GM21723 (cell line): ENCODE results near the gene PDGFRB.

Experiments used
- ATAC-seq: cut with Tn5 transposase; IDR thresholded peaks from one replicate; pipeline ENCODE4 v1.9.1; 2021; ENCODE audit warnings: mild to moderate bottlenecking, moderate library complexity; ENCODE audit not compliant: unreplicated experiment

Gene PDGFRB

DNA sequence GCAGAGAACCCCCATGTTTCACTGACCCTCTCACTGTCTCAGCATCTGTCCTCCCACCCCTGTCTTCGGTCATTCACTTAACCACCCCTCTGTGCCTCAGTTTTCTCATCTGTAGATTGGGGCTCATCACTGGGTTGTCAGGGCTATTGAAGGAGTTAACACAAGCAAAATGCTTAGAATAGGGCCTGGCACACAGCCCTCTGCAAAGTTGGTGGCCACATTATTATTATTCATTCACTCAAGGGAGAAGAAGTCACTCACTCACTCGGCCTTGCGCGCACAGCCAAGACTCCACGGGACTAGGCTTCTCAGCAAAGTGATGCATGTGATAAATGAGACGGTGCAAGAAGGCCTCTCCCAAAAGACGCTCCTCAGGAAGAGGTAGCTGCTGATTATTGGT is 8.0 kb downstream of the PDGFRB start:
- no peak for ATAC-seq

DNA sequence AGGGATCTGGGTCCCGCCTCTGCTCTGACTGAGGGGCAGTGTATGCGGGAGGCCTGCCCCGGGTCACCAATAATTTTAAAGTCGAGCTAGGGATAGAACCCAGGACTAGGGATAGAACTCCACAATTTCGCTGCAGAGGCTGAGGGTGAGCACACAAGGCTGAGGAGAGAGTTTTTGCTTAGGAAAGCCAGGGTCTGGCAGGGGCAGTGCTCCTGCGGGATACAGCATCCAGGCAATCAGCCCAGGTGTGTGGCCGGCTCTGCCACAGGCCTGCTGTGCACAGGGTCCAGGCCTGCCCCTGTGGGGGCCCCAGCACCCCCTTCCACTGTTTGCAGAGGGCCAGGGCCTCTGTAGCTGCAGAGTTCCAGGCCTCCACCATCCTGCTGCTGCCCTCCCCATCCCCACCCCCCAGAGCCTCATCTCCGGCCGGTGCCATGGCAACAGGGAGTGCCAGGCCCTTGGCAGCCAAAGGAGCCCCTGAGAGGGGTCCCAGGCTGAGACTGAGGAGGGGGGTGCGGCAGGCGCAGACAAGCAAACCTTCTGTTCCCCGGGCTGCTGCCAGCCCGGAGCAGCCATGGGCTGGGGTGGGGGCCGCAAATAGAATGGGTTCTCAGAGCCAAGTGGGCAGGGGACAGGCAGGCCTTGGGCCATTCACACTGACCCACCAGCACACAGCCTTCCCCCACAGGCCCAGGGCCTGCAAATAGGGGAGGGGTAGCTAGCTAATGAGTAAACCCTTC is 8.6 kb downstream of the PDGFRB start:
- ATAC-seq: no peak

DNA sequence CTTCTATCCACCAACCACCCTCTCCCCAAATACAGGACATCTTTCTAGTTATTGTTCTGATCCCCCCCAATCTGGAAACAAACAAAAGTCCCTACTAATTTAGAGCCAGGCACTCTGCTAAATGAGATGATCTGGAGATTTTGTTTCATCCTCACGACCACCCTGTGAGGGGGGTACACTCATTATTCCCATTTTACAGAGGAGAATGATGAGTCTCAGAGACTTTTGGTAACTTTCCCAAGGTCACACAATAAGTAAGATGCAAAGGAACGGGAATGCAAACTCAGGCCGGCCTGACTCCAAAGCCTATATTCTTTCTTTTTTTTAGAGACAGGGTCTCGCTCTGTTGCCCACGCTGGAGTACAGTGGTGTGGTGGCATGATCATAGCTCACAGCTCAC is 9.4 kb downstream of the PDGFRB start:
- ATAC-seq: no peak

DNA sequence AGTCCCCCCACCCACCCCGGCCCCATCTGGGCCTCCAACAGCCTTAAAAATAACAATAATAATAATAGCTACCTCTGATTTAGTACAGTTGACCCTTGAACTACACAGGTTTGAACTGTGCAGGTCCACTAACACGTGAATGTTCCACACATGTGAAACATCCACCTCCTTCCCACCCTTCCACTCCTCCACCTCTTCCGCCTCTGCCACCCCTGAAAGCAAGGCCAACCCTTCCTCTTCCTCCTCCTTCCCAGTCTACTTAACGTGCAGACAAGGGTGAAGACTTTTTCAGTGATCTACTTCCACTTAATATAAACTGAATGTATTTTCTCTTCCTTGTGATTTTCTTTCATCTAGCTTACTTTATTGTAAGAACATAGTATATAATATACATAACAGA is 10.8 kb downstream of the PDGFRB start:
- no peak for ATAC-seq

DNA sequence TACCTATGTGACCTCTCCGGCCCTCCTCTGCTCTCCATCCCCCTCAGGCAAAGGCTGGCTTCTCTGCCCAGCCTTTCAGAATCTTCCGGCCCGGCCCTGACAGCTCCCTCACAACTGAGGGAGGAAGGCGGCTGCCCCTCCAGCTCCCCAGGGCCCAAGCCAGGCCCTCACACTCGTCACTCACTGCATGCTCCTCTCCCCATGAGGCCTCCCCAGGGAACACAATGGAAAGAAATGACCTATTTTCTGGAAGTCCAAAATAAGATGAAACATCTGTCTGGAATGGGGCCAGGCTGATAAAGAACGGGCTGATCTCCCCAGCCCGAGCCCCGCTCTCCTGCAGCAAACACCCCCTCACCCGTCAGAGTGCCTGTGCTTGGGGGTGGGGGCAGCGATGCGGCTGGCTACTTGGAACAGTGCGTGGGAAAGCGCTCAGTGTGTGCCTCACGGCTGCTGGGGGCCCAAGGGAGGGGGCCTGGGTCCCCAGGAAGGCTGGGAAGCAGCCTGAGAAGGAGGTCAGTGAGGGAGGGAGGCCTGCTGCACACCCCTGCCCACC is 11.3 kb downstream of the PDGFRB start:
- ATAC-seq: no peak

DNA sequence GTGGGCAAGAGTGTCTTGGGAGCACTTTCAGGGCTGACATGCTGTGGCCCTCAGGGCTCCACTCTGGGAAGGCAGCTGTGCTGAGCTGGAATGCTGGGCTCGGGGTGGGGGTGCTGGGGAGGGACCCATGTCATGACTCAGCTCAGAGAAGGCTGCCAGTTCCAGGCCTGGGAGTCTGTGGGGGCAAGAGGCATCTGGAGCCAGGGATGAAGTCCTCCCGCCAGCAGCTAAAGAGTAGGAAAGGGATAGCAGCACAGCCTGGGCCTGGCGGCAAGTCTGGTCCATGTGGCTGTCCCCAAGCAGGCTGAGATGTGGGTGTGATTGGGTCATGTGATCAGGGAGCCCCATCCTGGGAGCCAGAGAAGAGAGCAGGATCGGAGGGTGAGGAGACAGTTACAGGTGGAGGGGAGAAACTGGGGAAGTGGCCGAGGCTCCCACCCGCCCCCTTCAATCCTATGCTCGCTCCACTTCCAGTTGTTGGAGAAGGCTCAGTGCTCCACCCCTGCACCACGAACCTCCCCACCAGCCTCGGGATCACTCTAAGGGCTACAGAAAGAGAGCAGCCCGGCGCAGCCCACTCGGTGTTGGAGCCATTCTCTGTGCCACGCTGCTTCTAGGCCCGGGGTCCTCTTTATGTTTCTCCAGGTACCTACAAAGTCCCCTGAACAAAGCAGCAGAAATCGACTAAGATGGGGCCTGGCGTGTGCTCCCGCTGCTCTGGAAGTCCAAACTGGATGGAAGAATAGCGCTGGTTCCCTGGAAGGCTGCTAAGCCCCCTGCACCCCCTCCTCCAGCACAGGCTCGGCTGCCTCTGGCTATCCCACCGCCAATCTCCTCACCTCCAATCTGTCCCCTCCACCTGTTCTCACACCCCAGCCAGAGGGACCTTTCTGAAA is 12.0 kb downstream of the PDGFRB start:
- ATAC-seq: no peak

DNA sequence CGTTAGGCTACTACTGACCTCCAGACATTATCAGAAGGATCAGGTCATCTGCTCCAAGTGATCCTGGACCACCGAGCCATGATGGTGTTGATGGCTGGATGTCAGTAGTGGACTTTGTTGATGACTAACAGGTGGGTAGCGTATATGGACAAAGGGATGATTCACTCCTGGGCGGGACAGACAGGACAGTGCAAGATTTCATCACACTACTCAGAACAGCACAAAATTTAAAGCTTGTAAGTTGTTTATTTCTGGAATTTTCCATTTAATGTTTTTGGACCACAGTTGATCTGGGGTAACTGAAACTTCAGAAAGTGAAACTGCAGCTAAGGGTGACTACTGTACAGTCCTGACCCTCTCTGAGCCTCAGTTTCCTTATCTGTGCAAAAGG is 12.7 kb downstream of the PDGFRB start:
- ATAC-seq: no peak

DNA sequence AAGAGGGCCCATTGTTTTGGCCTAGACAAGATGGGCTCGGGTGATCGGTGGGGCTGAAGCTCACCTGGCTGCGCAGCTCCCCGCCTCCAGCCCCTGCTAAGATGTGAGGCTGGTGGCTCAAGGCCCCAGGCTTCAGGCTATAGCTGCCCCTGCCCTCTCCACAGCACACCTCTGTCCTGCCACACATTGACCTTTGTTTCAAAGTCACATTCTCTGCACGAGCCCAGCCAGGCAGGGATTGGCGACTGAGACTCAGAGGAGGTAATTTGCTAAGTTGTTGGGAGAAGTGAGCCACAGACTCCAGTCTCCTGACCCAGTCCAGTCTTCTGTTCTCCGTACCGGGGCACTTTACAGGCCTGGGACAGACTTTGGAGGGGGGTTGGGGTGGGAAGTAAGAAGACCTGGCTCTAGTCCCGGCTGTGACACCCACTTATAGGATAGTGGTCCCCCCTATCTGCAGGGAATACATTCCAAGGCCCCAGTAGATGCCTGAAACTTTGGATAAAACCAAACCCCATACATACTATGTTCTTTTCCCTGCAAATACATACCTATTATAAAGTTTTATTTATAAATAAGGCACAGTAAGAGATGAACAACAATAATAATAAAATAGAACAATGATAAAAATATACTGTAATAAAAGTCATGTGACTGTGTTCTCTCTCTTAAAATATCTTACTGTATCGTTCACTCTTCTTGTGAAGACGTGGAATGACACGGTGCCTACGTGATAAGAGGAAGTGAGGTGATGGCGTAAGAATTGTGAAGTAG is 13.3 kb downstream of the PDGFRB start:
- no peak for ATAC-seq

DNA sequence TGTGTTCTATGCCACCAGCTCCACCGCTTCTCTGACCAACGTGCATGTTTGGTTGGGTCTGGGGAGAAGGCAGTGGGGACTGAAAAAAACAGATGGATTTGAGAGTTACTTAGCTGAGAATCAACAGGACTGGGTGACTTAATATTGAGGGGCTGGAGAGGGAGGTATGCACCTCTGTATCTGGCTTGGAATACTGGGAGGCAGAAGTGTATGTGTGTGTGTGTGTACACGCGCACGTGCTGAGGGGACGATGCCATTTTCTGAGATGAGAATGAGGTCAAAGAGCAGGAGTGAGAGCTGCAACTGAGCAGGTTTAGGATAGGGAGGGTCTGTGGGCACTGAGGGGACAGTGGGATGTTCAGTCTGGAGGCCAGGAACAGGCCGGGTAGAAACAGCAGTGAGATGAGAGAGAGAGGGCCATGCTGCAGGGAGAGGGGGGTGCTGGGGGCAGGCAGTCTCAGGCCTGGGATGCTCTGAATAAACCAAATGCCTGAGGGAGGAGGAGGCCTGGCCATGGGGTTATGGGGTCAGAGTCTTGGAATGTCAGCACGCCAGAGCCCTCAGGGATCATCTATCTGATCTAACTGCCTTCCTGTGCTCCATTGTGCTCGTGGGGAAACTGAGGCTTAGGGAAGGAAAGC is 14.0 kb downstream of the PDGFRB start:
- no peak for ATAC-seq

DNA sequence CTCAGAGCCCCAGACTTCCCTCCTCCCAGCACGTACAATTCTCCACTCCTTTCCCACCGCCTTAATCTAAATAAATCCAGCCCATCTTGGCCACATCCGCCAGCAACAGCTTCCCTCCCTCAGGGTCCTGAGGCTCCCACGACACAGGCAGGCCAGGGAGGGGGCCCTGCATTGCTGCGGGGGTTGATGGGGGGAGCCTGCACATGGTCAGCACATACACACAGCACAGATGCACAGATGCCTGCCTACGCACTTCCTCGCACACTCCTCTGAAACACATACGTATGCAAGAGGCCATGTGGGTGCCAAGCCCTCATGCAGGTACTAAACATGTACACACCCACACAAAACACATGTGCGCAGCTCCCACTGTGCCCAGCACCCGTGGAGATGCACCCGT is 14.8 kb downstream of the PDGFRB start:
- no peak for ATAC-seq

DNA sequence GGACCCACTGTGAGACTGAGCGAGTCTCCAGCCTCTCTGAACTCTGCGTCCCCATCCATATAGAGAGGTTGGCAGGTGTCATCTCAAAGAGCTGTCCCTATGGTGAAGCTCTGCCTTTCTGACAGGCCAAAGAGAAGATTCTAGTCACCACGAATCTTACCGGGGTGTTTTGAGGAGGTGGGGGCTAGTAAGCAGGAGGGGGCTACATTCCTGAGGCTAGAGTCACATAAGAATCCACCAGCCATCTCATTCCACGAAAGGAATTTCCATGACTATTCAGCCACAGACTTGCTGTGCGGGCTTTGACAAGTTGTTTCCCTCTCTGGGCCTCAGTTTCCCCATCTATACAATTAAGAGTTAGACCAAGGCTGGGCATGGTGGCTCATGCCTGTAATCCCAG is 16.3 kb downstream of the PDGFRB start:
- no peak for ATAC-seq

DNA sequence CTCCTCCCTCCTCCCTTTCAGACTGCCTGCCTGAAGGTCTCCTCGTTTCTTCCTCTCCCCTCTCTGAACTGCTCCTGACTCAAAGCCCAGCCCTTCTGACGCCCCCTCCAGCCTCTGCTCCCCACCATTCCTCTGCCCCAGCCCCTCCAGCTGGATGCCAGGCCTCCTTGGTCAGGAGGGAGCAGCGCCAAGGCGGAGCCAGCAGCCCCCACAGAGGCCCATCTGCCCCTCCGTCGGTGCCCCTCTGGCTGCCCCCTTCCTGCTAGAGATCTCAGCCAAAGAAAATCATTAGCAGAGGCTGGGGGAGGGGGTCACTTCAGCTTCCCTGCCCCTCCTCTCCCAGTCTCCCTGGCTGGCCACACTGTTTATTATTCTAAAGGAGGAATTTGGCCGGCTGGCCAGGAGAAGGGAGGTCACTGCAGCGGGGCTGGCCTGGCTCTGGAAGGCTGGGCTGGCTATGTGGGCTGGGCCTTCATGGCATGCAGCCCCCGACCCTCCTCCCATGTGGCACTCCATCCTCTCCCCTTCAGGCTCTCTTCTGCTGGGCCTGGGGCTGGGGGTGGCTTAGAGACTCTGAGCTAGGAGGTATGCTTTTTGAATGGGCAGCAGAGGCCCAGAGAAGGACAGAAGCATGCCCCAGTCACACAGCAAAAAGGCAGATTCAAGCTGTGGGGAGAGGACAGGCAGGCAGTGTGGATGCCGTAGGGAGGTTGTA is 16.9 kb downstream of the PDGFRB start:
- ATAC-seq: no peak

DNA sequence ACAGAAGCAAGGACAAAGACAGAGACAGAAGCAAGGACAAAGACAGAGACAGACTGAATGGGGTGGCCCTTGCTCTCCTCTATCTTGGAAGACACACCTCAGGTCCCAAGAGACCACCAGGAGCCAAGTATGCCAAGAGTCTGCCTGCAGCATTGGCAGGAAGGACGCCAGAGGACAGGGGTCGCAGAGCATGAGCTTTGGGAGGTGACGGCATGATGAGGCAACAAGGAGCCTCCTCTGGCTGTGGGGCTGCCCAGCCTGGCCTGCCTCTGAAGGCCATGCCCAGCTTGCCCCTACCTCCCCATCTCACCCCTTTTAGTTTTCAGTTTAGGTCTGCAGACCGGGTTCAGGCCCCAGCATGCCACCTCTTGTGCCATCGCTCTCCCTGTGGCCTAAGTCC is 17.6 kb downstream of the PDGFRB start:
- no peak for ATAC-seq

DNA sequence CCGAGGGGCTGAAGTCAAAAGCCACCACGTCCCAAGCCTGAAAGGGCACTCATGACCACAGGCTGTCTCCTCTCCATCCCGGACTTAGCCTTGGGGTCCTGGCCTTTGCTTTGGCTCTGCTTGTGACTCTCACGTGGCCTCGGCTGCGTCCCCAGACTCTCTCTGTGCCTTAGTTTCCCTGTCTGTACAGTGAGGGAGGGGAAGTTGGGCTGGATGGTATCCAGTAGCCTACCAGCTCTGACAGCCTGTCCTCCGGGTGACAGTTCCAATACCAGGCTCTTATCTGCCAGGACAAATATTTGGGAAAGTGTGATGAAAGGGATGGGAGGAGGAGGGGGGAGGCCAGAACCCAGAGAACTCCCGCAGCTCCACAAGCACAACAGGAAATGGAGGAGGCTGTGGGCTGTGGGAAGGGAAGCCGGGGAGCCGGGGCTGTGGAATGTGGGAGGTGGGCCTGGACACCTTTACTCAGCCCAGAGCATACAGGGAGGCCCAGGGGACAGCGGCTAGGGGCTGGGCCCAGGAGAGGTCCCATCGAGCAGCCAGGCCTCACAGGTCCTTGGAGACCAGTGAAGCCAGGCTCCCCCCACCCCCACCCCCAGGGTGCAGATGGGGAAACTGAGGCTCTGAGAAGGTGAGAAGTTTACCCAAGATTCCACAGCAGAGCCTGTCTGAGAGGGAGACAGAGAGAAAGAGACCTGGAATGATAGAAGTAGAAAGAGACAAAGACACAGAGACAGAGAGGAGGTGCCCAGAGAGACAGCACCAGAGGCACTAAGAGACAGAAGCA is 18.3 kb downstream of the PDGFRB start:
- no peak for ATAC-seq

DNA sequence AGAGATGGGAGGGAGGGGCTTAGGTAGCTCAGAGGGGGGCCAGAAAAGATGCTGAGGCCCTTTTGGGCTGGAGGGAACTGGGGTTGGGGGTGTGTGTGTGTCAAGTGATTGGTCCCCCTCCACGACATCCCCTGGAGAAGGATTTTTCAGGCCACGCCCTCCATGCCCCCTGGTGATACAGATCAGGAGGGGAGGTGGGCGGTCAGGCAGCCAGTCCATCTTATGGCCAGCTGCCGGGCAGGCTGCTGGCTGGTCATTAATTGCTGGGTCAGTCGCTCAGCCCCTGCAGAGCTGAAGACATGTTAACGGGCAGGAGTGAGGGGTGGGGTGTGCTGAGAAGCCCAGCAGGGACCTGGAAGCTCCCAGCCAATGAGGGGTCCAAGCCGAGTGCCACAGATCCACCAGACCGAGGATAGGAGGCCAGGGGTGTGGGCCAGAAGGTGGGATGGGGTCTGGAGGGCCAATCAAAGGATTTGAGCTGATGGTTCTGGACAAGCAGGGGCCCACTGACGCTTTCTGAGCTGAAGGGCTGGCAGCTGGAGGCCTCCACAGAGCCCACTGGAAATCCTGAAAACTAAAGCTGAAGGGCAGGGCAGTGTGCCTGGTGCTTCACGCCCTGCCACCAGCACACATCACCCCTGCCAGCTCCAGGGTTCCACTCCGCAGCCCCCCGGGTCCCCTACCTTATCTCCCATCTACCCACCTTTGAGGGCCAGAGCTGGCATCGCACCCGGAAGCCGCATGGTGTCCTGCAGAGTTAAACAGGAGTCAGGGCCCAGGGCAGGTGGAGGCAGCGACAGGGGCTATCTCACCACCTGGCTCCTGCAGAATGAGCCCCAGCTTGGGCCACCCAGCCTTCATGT is 19.1 kb downstream of the PDGFRB start:
- no peak for ATAC-seq

DNA sequence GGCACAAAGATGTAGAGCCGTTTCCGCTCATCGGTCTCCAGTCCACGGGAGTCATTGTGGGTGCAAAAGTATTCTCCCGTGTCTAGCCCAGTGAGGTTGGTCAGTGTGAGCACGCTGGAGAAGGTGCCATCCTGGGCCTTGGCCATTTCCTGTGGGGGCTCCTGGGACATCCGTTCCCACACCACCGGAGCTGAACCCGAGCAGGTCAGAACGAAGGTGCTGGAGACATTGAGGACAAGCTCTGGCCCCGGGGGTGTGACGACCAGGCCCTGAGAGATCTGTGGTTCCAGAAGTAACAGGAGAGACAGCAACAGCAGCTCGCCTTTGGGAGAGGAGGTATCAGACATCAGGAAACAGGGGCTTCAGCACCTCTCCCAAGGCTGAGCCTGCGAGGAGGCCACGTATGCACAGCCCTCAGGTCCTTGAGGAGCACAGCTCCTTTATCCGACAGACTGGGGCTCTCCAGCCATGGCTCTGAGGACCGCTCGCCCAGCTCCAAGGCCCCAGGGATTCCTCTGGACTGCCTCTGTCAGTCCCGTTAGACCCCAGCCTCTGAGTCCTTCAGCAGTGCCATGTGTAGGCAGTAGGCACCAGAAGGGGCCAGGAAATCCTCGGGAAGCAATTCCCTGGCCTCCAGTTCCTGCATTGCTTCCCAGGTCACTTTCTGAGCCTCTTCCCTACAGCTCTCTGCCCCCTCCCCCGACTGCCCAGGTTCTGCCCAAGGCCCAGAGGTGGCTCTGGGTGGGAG is 19.9 kb downstream of the PDGFRB start:
- no peak for ATAC-seq

DNA sequence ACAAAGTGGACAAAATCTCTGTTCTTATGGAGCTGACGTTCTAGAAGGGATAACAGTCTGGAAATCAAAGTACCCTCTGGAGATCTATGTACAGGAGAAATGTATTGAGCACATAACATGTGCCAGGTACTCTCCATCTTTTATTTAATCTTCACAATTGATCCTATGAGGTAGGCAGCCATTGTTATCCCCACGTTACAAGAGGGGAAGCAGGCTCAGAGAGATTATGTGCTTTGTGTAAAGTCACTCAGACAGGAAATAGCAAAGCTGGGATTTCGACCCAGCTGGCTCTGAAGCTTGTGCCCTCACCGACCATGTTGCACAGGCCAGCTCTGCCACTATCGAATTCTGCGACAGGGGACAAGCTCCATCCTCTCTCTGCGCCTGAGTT is 21.5 kb downstream of the PDGFRB start:
- no peak for ATAC-seq
